ENCODE results near the gene SLC5A5.

- TF ChIP-seq CTCF (IDR thresholded peaks at IDR 0.05) (no peak), POLR2A (IDR thresholded peaks at IDR 0.05) (no peak)
These were observed 72.6 kb downstream of the SLC5A5 start for GRCh38 chr19:17944301-17944700.
